CD4-positive, alpha-beta T cell treated with Interleukin-17A for 4 hours (primary cell): ENCODE results near the gene AACS.

Source experiments
- DNase-seq: peaks from one replicate; pipeline ENCODE4 v3.0.0-alpha.2; 2020; ENCODE audit warnings: mixed read lengths

Gene AACS

DNA sequence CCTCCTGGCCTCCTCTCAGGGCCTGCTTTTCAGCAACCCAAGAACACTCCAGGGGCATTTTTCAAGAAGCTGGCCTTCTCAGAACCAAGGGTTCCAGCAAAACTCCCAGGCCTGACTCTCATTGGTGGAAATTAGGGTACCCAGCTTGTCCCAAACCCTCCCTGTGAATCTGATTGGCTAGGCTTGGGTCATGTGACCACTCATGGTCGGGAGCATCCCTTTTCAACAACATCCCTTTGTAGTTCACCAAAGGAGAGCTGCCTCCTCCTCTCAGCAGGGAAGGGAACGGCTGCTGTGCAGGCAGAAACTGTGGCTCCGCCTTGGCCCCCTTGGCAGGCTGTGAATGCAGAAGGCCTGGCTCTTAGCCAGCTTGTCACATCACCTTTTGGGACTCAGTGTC lies 94.5 kb downstream of the AACS start:
- no peak for DNase-seq

- no peak for DNase-seq
These were observed 95.2 kb downstream of the AACS start for GRCh38 chr12:125160281-125160955.

DNA sequence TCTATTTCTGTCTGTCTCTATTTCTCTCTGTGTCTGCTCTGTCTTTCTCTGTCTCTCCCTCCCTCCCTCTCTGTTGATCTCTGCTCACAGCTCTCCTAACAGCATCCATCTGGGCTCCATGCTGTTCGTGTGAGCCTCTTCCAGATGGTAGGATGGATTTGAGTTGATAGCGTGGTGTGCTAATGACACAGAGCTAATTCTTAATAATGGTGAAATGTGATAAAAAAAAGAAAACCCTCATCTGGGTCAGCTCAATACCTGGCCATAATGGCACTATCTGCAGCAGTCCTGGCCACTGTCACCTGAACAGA lies 96.4 kb downstream of the AACS start:
- DNase-seq: no peak

DNA sequence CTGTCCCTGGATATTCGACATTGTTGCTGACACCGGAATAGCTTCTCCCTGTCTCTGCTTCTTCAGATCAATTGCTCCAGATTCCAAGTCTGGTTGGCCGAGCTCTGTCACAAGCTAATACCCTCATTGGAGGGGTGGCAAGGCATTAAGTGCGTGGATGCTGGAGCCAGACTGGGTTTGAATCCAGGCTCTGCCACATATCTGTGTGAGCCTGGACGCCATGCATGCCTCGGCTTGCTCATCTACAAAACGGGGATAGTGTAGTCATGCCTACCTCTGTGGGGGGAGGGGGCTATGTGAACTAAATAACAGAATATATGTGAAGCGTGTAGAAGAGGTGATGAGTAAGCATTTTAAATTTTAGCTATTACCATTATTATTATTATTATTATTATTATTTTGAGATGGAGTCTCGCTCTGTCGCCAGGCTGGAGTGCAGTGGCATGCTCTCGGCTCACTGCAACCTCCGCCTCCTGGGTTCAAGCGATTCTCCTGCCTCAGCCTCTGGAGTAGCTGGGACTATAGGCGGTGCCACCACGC lies 97.3 kb downstream of the AACS start:
- DNase-seq: no peak

GRCh38 chr12:125163148-125163547 lies 97.9 kb downstream of the AACS start:
- DNase-seq: no peak

- no peak for DNase-seq
These were observed 99.3 kb downstream of the AACS start for GRCh38 chr12:125164541-125164940.

- DNase-seq: no peak
These were observed 100.8 kb downstream of the AACS start for GRCh38 chr12:125166041-125166440.

- DNase-seq: no peak
These were observed 102.4 kb downstream of the AACS start for GRCh38 chr12:125167658-125168057.

GRCh38 chr12:125169451-125169850 lies 104.2 kb downstream of the AACS start:
- DNase-seq: no peak

- DNase-seq: no peak
These were observed 104.6 kb downstream of the AACS start for GRCh38 chr12:125169870-125170269.

- DNase-seq: no peak
These were observed 106.0 kb downstream of the AACS start for GRCh38 chr12:125171267-125171666.

GRCh38 chr12:125172231-125172850 lies 107.1 kb downstream of the AACS start:
- no peak for DNase-seq

- no peak for DNase-seq
These were observed 110.3 kb downstream of the AACS start for GRCh38 chr12:125175576-125175975.

DNA sequence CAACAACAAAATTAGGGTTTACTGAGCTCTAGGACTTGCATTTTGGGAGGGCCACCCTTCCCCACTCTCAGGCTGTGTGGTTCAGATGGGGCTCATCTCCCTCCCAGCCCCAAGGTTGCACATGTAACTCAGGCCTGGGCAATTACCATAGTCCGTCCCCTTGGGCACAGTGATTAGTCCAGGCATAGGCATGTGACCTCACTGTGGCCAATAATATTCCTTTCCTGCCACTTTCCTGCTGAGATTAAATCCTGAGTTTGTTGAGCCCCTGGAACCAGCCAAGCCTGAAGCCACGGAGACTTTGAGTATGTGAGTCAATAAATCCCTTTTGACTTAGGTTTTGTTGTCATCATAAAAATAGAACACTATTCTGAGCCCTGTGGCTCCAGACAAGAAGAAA lies 113.0 kb downstream of the AACS start:
- no peak for DNase-seq

GRCh38 chr12:125180144-125180543 lies 114.9 kb downstream of the AACS start:
- no peak for DNase-seq

DNA sequence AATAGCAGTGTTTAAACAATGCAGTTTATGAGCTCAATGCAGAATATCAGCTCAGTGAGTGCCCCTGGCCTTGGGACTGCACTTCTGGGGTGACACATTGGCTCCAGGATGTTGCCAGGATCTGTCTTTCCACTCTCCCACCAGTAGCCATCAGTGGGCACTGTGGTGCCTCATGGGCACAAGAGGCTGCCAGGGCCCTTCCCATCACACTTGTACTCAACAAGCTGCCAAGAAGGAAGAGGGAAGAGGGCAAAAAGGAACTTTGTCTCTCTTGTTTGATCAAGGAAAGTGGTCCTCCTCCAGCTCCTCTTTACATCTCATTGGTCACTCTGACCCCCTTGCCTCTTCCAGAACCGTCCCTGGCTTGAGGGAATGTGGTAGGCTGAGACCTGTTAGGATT lies 115.9 kb downstream of the AACS start:
- DNase-seq: no peak

DNA sequence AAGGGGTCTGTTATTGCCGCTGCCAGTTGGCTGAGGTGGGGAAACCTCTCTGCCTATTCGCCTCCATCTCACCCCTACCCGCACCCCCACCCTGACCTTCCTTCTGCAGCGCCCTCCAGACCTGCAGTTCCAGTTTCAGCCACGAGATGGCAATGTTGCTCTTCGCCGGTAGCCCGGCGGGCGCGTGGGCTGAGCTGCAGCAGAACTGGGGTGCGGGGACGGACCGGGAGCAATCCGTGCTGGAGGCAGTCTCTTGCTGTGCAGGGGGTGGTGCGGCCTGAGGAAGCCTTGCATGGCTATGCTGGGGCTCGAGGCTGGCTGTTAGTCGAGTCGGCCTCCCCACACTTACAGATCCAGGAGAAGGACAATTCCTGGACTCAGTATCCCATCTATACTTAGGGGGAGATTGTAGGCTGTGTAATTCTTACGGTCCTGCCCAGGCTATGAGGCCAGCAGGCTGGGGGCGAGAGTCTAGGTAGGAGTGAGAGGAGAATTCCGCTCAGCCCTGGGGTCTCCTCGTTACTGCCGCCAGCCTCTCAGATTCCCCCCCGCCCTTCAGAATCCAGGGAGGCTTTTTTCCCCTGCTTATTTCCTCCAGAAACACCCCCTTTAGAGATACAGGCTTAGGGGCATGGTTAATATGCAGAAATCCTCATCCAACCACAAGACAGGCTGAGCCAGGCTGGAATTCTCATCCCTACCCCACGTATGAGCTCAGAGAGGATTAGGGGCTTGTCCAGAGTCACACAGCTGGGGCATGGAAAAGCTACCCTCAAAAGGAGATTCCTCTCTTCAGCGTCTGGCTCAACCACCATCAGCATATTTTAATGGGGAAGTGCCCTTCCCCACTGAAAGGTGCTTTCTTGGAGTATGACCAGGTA lies 118.2 kb downstream of the AACS start:
- peak; percentile 79 for DNase-seq

DNA sequence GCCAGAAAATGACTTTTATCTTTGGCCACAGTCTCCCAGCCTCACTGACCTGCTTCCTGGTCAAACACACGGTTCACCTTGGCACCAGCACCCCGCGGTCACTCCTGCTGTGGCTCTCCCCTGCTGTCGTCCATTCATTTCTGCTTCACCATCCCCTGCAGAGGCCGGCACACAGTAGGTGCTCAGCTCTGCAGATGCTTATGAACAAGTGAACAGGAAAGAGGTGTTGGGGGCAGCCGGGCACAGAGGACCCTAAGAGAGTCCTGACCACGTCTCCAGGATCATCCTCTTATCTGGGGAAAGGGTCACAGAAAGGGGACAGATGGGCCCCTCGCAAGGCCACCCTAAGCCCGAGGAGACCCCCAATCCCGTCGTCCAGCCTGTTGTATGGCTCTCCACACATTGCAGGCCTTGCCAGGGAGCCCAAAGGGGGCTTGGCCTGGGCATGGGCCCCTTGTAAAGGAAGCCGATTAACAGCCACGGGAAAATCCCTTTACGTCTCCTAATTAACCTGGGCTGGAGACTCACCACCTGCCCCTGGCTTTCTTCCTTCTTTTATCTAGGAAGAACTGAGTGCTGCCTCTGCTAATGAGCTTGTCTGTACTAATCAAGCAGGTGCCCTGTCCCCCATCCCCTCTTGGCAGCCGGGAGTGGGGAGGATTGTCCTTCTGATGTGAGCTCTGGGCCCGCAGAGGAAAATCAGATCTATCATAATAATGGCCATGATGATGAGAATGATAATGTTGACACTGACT lies 119.2 kb downstream of the AACS start:
- DNase-seq: no peak

DNA sequence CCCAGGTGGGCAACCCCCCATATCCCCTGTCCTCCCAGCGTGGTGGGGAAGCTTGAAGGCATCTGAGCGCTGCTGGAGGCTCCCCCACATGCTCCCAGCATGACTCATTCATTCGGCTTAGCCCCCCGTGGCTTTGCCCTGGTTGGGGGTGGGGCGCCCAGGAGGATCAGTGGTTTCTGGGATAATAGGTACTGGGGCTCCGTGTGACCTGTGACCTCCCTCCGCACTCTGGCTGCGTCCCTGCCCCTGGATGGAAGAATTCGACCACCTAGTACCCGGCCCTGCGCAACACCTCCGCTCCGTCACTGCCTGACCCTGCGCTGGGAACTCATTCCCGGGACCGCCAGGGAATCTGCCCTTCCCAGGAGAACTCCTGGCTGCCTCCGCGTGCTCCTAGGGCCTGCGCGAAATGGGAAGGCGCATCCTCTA lies 120.1 kb downstream of the AACS start:
- no peak for DNase-seq

DNA sequence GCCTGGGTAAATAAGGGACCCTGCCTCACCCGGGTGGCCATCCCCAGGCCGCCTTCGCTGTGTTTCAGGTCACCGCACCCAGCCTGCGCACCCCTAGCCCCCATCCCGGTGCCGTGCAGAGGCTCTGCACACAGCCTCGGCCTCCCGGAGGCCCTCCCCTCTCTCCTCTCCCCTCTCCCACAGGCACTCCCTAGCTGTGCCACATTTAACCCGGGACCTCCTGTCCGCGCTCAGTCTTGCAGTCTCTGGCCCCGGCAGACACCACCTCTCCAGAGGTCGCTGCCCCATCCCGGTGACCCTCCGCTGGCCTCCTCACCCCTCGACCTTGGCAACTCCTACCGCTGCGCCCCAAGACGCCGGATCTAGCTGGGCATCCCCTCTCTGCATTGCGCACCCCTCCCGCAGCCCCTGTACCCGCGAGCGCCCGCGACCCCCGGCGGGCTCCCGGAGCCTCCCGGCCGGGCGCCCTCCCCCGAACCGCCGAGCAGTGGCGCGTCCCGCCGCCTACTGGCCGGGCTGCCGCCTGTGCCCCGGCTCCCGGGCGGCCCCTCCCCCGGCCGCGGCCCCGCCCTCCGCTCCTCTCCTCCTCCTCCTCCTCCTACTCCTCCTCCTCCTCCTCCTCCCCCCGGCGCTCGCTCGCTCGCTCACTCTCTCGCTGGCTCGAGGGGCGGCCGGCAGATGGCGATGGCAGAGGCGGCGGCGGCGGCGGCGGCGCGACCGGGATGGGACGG lies 120.7 kb downstream of the AACS start, which contains the start of gene TMEM132B:
TMEM132B (plus strand) TSS at position 647 of the 731 bp plus-strand sequence.
- DNase-seq: peak; percentile 36

DNA sequence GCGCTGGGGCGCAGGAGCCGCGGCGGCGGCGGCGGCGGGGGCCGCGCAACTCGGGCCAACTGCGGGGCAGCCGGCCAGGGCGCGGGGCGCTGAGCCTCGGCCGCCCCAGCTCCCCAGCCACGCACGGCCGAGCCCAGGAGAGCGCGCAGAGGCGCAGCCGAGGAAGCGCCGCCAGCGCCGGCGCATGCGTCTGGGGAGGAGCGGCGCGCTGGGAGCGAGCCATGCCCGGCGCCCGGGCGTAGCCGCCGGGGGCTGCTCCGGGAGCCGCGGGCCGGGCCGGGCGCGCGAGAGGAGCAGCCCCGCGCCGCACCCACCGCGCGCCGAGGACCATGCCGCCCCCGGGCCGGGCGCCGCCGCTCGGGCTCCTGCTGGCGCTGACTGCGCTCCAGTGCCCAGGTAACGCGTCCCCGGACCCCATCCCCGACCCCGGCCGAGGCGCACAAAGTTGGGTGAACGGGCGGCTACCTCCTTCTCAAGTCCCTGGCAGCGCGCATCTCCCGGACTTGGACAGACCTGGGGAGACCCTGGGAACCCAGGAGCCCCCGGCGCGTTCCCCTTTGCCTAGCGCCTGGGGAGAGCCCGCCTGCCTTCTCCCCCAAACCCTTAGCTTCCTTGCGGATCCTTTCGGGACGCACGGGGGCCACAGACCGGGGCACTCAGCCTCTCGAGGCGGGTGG lies 121.4 kb downstream of the AACS start:
- DNase-seq: no peak
